OCI-LY3 (cell line): Measurements from ENCODE around the gene CREB3L1.

Experiments used
- H2AFZ ChIP-seq: fragments of 200-600, 300-600 bp; shearing (Covaris generic); 2 replicates; pipeline ENCODE4 v1.6.0; 2014; ENCODE audit warnings: antibody characterized with exemption, low read depth, low read length
- H3K27ac ChIP-seq: fragments of 200-600, 300-600 bp; sonication (generic); 2 replicates; pipeline ENCODE4 v1.5.1; 2014; ENCODE audit warnings: mild to moderate bottlenecking, low read length, moderate library complexity, mixed read lengths
- H3K27me3 ChIP-seq: fragments of 200-600, 300-600 bp; sonication (generic); 2 replicates; pipeline ENCODE4 v1.6.1; 2014; ENCODE audit warnings: low read depth, low read length, mixed read lengths
- H3K36me3 ChIP-seq: fragments of 200-600, 300-600 bp; sonication (generic); replicated peaks from 2 replicates; pipeline ENCODE3; 2014; ENCODE audit warnings: low read depth, low read length, mixed read lengths
- H3K4me1 ChIP-seq: fragments of 300-600, 200-600 bp; sonication (generic); 2 replicates; pipeline ENCODE4 v1.6.1; 2014; ENCODE audit warnings: low read length, mixed read lengths
- H3K4me2 ChIP-seq: fragments of 200-600, 300-600 bp; sonication (generic); 2 replicates; pipeline ENCODE4 v1.6.1; 2014; ENCODE audit warnings: low read length, mixed read lengths
- H3K4me3 ChIP-seq: fragments of 300-600, 200-600 bp; sonication (generic); 2 replicates; pipeline ENCODE4 v1.5.1; 2014; ENCODE audit warnings: antibody characterized with exemption, mild to moderate bottlenecking, low read length, moderate library complexity
- H3K79me2 ChIP-seq: fragments of 300-600, 200-600 bp; shearing (Covaris generic); 2 replicates; pipeline ENCODE4 v1.6.1; 2014; ENCODE audit warnings: mild to moderate bottlenecking, low read length, mixed read lengths
- H3K9ac ChIP-seq: fragments of 300-600, 200-600 bp; shearing (Covaris generic); 2 replicates; pipeline ENCODE4 v1.6.0; 2014; ENCODE audit warnings: mild to moderate bottlenecking, low read length, moderate library complexity
- H3K9me3 ChIP-seq: fragments of 200-600, 300-600 bp; shearing (Covaris generic); 2 replicates; pipeline ENCODE4 v1.6.1; 2014; ENCODE audit warnings: low read length, mixed read lengths; ENCODE audit not compliant: insufficient read depth
- H4K20me1 ChIP-seq: fragments of 200-600, 300-600 bp; sonication (generic); 2 replicates; pipeline ENCODE4 v1.6.1; 2016; ENCODE audit warnings: low read length, mixed read lengths; ENCODE audit not compliant: insufficient read depth
- EZH2phosphoT487 ChIP-seq: fragments of 200-600 bp; shearing (Covaris generic); IDR thresholded peaks from 2 replicates; pipeline ENCODE4 v1.6.1; 2018; ENCODE audit warnings: antibody characterized with exemption, mixed run types, low read depth
- TF ChIP-seq, protein P1 (sequence below): fragments of 200-600, 300-600 bp; sonication (generic); IDR thresholded peaks from 2 replicates; pipeline ENCODE4 v1.5.1; 2014; ENCODE audit warnings: antibody characterized with exemption, low read length, low read depth

Gene CREB3L1

DNA sequence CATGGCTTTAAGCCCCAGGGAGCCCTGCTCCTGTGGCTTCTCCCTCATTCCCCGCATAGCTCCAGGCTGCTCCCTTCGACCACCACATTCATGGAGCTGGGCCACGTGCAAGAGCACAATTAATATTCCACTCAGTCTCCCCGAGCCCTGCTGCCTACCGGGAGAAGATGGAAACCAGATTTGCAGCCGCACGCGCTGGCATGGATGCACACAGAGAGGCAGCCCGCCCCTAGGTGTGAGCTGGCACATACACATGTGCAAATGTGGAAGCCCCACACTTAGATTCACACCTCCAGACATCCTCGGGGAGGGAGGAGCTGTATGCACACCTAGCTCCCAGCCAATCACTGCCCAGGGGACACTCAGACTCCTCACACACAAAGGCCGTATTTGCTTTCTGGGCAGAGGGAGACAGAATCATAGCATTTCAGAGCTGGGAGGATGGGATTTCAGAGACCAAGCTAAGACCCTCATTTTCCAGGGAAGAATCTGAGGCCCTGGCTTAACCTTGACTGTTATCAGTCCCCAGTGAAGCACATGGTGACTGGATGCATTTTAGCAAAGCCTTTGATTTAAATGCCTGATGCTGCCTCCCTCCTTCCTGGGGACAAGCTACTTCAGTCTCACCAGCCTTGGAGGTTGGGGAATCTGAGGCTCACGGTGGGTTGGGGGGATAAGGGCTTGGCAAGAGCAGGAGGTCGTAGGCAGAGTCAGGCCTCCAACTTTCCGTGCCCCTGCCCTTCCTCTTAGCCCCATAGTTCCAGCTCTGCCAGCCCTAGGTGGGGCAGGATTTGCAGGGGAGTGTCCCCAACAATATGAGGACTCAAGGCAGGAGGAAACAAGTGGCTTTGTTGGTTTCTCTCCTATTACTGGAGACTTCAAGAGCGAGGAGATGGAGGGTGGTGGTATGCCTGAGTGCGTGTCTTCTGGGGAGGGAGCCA is 5.3 kb upstream of the CREB3L1 start:
- no peak overlapping the region for H3K27ac ChIP-seq

DNA sequence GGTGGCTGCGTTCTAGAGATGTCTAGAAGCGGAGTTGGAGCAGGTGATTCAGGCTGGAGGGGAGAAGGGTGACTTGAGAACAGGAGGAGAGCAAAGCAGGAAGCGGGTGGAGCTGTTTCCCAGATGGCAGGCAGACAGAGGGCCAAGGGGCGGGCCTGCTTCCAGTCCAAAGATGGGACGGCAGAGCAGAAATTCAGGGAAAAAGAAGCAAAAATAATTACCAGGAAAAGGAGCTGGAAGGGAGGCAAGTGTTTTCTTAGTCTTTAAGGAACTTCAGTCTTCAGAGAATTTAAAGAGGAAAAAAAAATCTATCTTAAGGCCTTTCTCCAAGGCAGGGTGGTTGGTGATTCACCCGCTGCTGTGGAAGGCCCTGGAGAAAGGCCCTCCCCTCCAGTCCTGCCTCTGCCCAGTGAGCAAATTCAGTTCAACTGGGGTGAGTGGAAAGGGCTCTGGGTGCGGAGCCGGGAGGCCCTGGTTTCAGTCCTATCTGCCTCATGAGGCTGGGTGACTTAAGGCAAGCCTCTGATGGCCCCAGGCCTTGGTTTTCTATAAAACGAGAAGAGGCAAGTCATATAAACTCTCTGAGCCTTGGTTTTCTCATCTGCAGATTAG is 4.5 kb upstream of the CREB3L1 start:
- Histone ChIP-seq H3K9ac (no peak overlapping the region), H3K4me2 (no peak overlapping the region), H3K4me1 (peaks cover 47% of the 10 kb centered on the region), H2AFZ (no peak overlapping the region), H3K36me3 (no peaks in the 10 kb centered on the region), H3K4me3 (no peak overlapping the region), H3K79me2 (no peaks in the 10 kb centered on the region), H3K27ac (no peak overlapping the region), H3K9me3 (no peaks in the 10 kb centered on the region), H4K20me1 (no peaks in the 10 kb centered on the region), H3K27me3 (no peaks in the 10 kb centered on the region)
- TF ChIP-seq EZH2phosphoT487, result no peak
- TF ChIP-seq, protein P1, sequence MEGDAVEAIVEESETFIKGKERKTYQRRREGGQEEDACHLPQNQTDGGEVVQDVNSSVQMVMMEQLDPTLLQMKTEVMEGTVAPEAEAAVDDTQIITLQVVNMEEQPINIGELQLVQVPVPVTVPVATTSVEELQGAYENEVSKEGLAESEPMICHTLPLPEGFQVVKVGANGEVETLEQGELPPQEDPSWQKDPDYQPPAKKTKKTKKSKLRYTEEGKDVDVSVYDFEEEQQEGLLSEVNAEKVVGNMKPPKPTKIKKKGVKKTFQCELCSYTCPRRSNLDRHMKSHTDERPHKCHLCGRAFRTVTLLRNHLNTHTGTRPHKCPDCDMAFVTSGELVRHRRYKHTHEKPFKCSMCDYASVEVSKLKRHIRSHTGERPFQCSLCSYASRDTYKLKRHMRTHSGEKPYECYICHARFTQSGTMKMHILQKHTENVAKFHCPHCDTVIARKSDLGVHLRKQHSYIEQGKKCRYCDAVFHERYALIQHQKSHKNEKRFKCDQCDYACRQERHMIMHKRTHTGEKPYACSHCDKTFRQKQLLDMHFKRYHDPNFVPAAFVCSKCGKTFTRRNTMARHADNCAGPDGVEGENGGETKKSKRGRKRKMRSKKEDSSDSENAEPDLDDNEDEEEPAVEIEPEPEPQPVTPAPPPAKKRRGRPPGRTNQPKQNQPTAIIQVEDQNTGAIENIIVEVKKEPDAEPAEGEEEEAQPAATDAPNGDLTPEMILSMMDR, result no peak

More for the DNA sequence above, 5.3 kb upstream of the CREB3L1 start:
- H3K4me3 ChIP-seq, result no peak overlapping the region
- no peaks in the 10 kb centered on the region for H4K20me1 ChIP-seq
- H3K36me3 ChIP-seq, result no peaks in the 10 kb centered on the region
- H3K79me2 ChIP-seq, result no peaks in the 10 kb centered on the region
- no peaks in the 10 kb centered on the region for H3K9me3 ChIP-seq
- no peaks in the 10 kb centered on the region for H3K27me3 ChIP-seq
- H3K4me2 ChIP-seq, result no peak overlapping the region
- no peak for TF ChIP-seq EZH2phosphoT487
- TF ChIP-seq, protein P1, result no peak
- H3K9ac ChIP-seq, result no peak overlapping the region
- H2AFZ ChIP-seq, result no peak overlapping the region
- H3K4me1 ChIP-seq, result peaks cover 54% of the 10 kb centered on the region

DNA sequence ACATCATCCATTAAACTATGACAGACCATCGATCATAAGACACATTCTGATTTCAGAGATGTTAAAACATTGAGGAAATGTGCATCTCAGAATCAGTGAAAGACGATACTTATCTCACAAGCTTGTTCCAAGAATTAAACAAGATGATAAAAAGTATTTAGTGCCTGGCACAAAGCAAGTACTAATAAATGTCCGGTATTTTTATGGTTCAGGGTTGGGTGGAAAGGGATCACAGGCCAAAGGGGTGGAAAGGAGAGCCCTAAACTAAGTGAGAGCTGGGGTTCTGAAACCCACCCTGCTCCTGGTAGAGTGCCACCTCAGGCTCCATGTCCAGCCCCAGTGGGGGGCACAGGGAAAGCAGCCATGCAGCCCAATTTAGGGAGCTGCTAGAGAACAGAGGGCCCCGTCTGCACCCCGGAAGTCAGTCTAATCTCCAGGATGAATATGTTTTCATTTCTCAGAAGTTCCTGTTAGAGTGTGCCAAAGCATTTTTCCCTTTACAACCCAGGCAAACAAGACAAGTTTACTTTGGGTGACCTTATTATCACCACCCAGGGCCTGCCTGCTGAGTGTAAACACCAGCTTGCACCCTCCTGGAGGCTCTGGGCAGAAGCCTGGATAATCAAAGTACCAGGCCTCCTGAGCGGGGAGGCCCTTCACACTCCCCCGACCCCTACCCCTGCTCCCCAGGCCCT is 3.8 kb upstream of the CREB3L1 start:
- TF ChIP-seq, protein P1, result no peak
- no peak for TF ChIP-seq EZH2phosphoT487
- Histone ChIP-seq H3K4me2 (no peak overlapping the region), H3K4me1 (peaks cover 42% of the 10 kb centered on the region), H4K20me1 (no peaks in the 10 kb centered on the region), H3K27me3 (no peaks in the 10 kb centered on the region), H3K36me3 (no peaks in the 10 kb centered on the region), H3K27ac (no peak overlapping the region), H3K79me2 (no peaks in the 10 kb centered on the region), H2AFZ (no peak overlapping the region), H3K9ac (no peak overlapping the region), H3K9me3 (no peaks in the 10 kb centered on the region), H3K4me3 (no peak overlapping the region)
